ENCODE results near the gene HRH3. TPM values are rescaled to one million over a fixed set of nuclear protein-coding genes. Genes with fewer than 3 reads are reported as not detected.
A peak's percentile ranks its signal among the peaks of the same experiment; 100 is the strongest.

The HRH3 gene
- total RNA-seq, 1 donor from 2014 or later, result 0.07 TPM

- H3K79me2 ChIP-seq (ENCODE audit: insufficient read depth, low read length), result no peaks in the 10 kb centered on the region
- Mint-ChIP-seq H3K9me3 (ENCODE audit: unreplicated experiment) (no peaks in the 10 kb centered on the region), H3K27ac (ENCODE audit: unreplicated experiment) (no peak overlapping the region), H3K27me3 (ENCODE audit: low read depth, unreplicated experiment) (no peaks in the 10 kb centered on the region), H3K36me3 (ENCODE audit: low read depth, unreplicated experiment) (peaks cover 10% of the 10 kb centered on the region), H3K4me1 (ENCODE audit: low read depth, unreplicated experiment) (no peaks in the 10 kb centered on the region), H3K4me3 (ENCODE audit: unreplicated experiment) (no peak overlapping the region)
- H2AFZ ChIP-seq (ENCODE audit: low read depth, low read length), result no peak overlapping the region
- H3K9ac ChIP-seq (ENCODE audit: low read length), result no peak overlapping the region
- FAIRE-seq (no peak), DNase-seq (ENCODE audit: low read depth) (no peak)
- no peak overlapping the region for H3K4me3 ChIP-seq (ENCODE audit: insufficient read depth, low read depth, low read length)
- TF ChIP-seq EZH2 (IDR thresholded peaks at IDR 0.05; ENCODE audit: insufficient read depth, low read length) (no peak), CTCF (IDR thresholded peaks at IDR 0.05; ENCODE audit: insufficient read depth, low read depth, low read length) (no peak)
- no peaks in the 10 kb centered on the region for H3K4me1 ChIP-seq (ENCODE audit: insufficient read depth, low read length)
- no peak overlapping the region for H3K27ac ChIP-seq (ENCODE audit: low read depth, low read length)
- H3K4me2 ChIP-seq (ENCODE audit: low read length), result no peak overlapping the region
- H3K27me3 ChIP-seq (ENCODE audit: insufficient read depth, low read length), result no peaks in the 10 kb centered on the region
- H3K36me3 ChIP-seq (ENCODE audit: insufficient read depth, low read length), result peaks cover 13% of the 10 kb centered on the region
- no peaks in the 10 kb centered on the region for H4K20me1 ChIP-seq (ENCODE audit: insufficient read depth, low read length)
- H3K9me3 ChIP-seq (ENCODE audit: insufficient read depth, low read depth, low read length), result no peaks in the 10 kb centered on the region
Observed at GRCh38 chr20:62172666-62173065, 47.4 kb downstream of the HRH3 start.

GRCh38 chr20:62171245-62171644, 48.8 kb downstream of the HRH3 start:
- no peaks in the 10 kb centered on the region for H3K9me3 ChIP-seq (ENCODE audit: insufficient read depth, low read depth, low read length)
- DNase-seq (ENCODE audit: low read depth), result no peak

More at GRCh38 chr20:62171245-62171644, 48.8 kb downstream of the HRH3 start:
- Histone ChIP-seq H3K36me3 (ENCODE audit: insufficient read depth, low read length) (peaks cover 16% of the 10 kb centered on the region), H2AFZ (ENCODE audit: low read depth, low read length) (no peak overlapping the region), H3K27ac (ENCODE audit: low read depth, low read length) (no peak overlapping the region), H3K79me2 (ENCODE audit: insufficient read depth, low read length) (no peaks in the 10 kb centered on the region), H3K4me1 (ENCODE audit: insufficient read depth, low read length) (no peaks in the 10 kb centered on the region), H3K4me3 (ENCODE audit: insufficient read depth, low read depth, low read length) (no peak overlapping the region), H3K4me2 (ENCODE audit: low read length) (no peak overlapping the region), H3K9ac (ENCODE audit: low read length) (no peak overlapping the region), H4K20me1 (ENCODE audit: insufficient read depth, low read length) (no peaks in the 10 kb centered on the region), H3K27me3 (ENCODE audit: insufficient read depth, low read length) (no peaks in the 10 kb centered on the region)
- no peak for FAIRE-seq
- Mint-ChIP-seq H3K9me3 (ENCODE audit: unreplicated experiment) (no peaks in the 10 kb centered on the region), H3K4me3 (ENCODE audit: unreplicated experiment) (peak overlapping the region; percentile 62), H3K27ac (ENCODE audit: unreplicated experiment) (no peak overlapping the region), H3K4me1 (ENCODE audit: low read depth, unreplicated experiment) (no peaks in the 10 kb centered on the region), H3K27me3 (ENCODE audit: low read depth, unreplicated experiment) (no peaks in the 10 kb centered on the region), H3K36me3 (ENCODE audit: low read depth, unreplicated experiment) (peaks cover 10% of the 10 kb centered on the region)
- TF ChIP-seq CTCF (IDR thresholded peaks at IDR 0.05; ENCODE audit: insufficient read depth, low read depth, low read length) (no peak), EZH2 (IDR thresholded peaks at IDR 0.05; ENCODE audit: insufficient read depth, low read length) (no peak)

Data from astrocyte (in vitro differentiated cells and primary cell).